A673 (cell line): ENCODE measurements around the gene NT5C2. TPM values are rescaled to one million over a fixed set of nuclear protein-coding genes. Genes with fewer than 3 reads are reported as not detected.

Experiments
- BruUV-seq: library from RNA; stranded (reverse); fragments of 400-500 nt; replicated peaks from 2 replicates; lab custom pipeline; 2021; lab: Mats Ljungman, UMichigan
- CTCF ChIA-PET: fragments of 300-600 bp; sonication (Branson Sonifier 250); formaldehyde crosslinking; loops from one replicate; lab custom pipeline; 2022; ENCODE audit warnings: antibody characterized with exemption; lab: Charles Lee
- POLR2A ChIA-PET: fragments of 300-600 bp; sonication (Branson Sonifier 250); formaldehyde crosslinking; loops from one replicate; lab custom pipeline; 2022; ENCODE audit warnings: antibody characterized with exemption; ENCODE audit not compliant: low non-redundant PET; lab: Charles Lee
- DNase-seq: peaks from one replicate; pipeline ENCODE4 v3.0.0-alpha.2; 2015; ENCODE audit warnings: low spot score
- H3K27ac ChIP-seq: fragments of 200-600 bp; sonication (generic); 2 replicates; pipeline ENCODE4 v1.5.1; 2016; ENCODE audit warnings: mixed run types, low read depth, mild to moderate bottlenecking, mixed read lengths, antibody characterized with exemption, low read length; ENCODE audit not compliant: poor library complexity, severe bottlenecking
- H3K27me3 ChIP-seq: fragments of 200-600 bp; sonication (generic); replicated peaks from 2 replicates; pipeline ENCODE4 v1.6.1; 2017; ENCODE audit warnings: mixed run types, low read depth, mild to moderate bottlenecking, mixed read lengths, antibody characterized with exemption, low read length; ENCODE audit not compliant: insufficient read depth, poor library complexity
- H3K36me3 ChIP-seq: fragments of 200-600 bp; sonication (generic); 2 replicates; pipeline ENCODE4 v1.6.1; 2016; ENCODE audit warnings: mixed run types, mild to moderate bottlenecking, mixed read lengths, antibody characterized with exemption, low read length; ENCODE audit not compliant: insufficient read depth, poor library complexity, severe bottlenecking
- H3K4me1 ChIP-seq: fragments of 200-600 bp; sonication (generic); 2 replicates; pipeline ENCODE4 v1.6.1; 2017; ENCODE audit warnings: mixed run types, mild to moderate bottlenecking, mixed read lengths, antibody characterized with exemption, low read length; ENCODE audit not compliant: insufficient read depth, poor library complexity, severe bottlenecking
- H3K4me3 ChIP-seq: fragments of 200-600 bp; sonication (generic); 2 replicates; pipeline ENCODE4 v1.5.1; 2016; ENCODE audit warnings: low read depth, mixed run types, mild to moderate bottlenecking, mixed read lengths, low read length; ENCODE audit not compliant: poor library complexity, severe bottlenecking
- H3K9me3 ChIP-seq: fragments of 200-600 bp; sonication (generic); 2 replicates; pipeline ENCODE4 v1.6.1; 2016; ENCODE audit warnings: mixed run types, low read depth, mild to moderate bottlenecking, mixed read lengths, antibody characterized with exemption, low read length; ENCODE audit not compliant: poor library complexity, severe bottlenecking
- EZH2 ChIP-seq: fragments of 200-600 bp; sonication (generic); IDR thresholded peaks from 2 replicates; pipeline ENCODE4 v1.6.1; 2017; ENCODE audit warnings: borderline replicate concordance, low read depth, mild to moderate bottlenecking, mixed read lengths, antibody characterized with exemption, low read length; ENCODE audit not compliant: poor library complexity, severe bottlenecking
- intact Hi-C: fragments of 100-400 bp; cut with micrococcal nuclease; formaldehyde crosslinking; loops from one replicate; pipeline ENCODE4 v1.10.0; 2022; ENCODE audit not compliant: unreplicated experiment
- total RNA-seq: library from RNA; stranded (reverse); gene quantifications from 2 replicates; pipeline ENCODE4 v1.2.3, GENCODE V29; 2021
- TF ChIP-seq, protein P1 (sequence below): fragments of 300-800, 200-600 bp; sonication (generic); conservative IDR thresholded peaks from 2 replicates; pipeline ENCODE4 v1.5.1; 2017; ENCODE audit warnings: low read depth, mild to moderate bottlenecking, antibody characterized with exemption, low read length, moderate library complexity, mixed read lengths

The NT5C2 gene
- total RNA-seq, 1 experiment from 2014 or later, result 61.8 TPM

GRCh38 chr10:103155471-103156085 lies 37.5 kb downstream of the NT5C2 start:
- Histone ChIP-seq H3K36me3 (no peaks in the 10 kb centered on the region), H3K27ac (peak overlapping the region; percentile 86), H3K4me3 (no peak overlapping the region), H3K4me1 (peaks cover 39% of the 10 kb centered on the region), H3K9me3 (no peaks in the 10 kb centered on the region), H3K27me3 (no peaks in the 10 kb centered on the region)
- BruUV-seq, result no TSS peak
- intact Hi-C loops, result no loop called here
- ChIA-PET POLR2A (no interaction called here), CTCF (no interaction called here)
- no peak for TF ChIP-seq EZH2
- TF ChIP-seq, protein P1, sequence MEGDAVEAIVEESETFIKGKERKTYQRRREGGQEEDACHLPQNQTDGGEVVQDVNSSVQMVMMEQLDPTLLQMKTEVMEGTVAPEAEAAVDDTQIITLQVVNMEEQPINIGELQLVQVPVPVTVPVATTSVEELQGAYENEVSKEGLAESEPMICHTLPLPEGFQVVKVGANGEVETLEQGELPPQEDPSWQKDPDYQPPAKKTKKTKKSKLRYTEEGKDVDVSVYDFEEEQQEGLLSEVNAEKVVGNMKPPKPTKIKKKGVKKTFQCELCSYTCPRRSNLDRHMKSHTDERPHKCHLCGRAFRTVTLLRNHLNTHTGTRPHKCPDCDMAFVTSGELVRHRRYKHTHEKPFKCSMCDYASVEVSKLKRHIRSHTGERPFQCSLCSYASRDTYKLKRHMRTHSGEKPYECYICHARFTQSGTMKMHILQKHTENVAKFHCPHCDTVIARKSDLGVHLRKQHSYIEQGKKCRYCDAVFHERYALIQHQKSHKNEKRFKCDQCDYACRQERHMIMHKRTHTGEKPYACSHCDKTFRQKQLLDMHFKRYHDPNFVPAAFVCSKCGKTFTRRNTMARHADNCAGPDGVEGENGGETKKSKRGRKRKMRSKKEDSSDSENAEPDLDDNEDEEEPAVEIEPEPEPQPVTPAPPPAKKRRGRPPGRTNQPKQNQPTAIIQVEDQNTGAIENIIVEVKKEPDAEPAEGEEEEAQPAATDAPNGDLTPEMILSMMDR, result no peak
- no peak for DNase-seq

- no peak for TF ChIP-seq EZH2
- TF ChIP-seq, protein P1, result no peak
- peaks cover 39% of the 10 kb centered on the region for H3K4me1 ChIP-seq
- H3K36me3 ChIP-seq, result no peaks in the 10 kb centered on the region
- peak overlapping the region; percentile 86 for H3K27ac ChIP-seq
- CTCF ChIA-PET, result no interaction called here
- H3K9me3 ChIP-seq, result no peaks in the 10 kb centered on the region
- no peak overlapping the region for H3K4me3 ChIP-seq
- H3K27me3 ChIP-seq, result no peaks in the 10 kb centered on the region
- intact Hi-C loops, result no loop called here
- DNase-seq, result peak; percentile 61
- BruUV-seq, result no TSS peak
- POLR2A ChIA-PET, result no interaction called here
These were observed 38.4 kb downstream of the NT5C2 start for GRCh38 chr10:103154521-103155299.

GRCh38 chr10:103153302-103154197 lies 39.5 kb downstream of the NT5C2 start:
- Histone ChIP-seq H3K9me3 (no peaks in the 10 kb centered on the region), H3K4me1 (peaks cover 39% of the 10 kb centered on the region), H3K27ac (peak overlapping the region; percentile 86), H3K36me3 (no peaks in the 10 kb centered on the region), H3K27me3 (no peaks in the 10 kb centered on the region), H3K4me3 (peak overlapping the region; percentile 34)
- peak; percentile 59 for DNase-seq
- CTCF ChIA-PET, result no interaction called here
- BruUV-seq, result no TSS peak
- POLR2A ChIA-PET, result no interaction called here
- intact Hi-C loops, result no loop called here
- TF ChIP-seq EZH2, result no peak
- TF ChIP-seq, protein P1, result no peak
